NCI-H1105 treated with DMSO at 0.1 percent for 48 hours (cell line): ENCODE data around the gene SLC45A2.
"Not testable (repeated sequence)": the region's sequence is repeated elsewhere in the genome, so short reads cannot be mapped to it uniquely, and the experiment has no call there.

Experiments used
- DNase-seq: peaks from one replicate; lab custom pipeline; 2025; lab: John Stamatoyannopoulos, UW

Gene SLC45A2

GRCh38 chr5:33921002-33921401 lies 63.5 kb downstream of the SLC45A2 start:
- DNase-seq: no peak

DNA sequence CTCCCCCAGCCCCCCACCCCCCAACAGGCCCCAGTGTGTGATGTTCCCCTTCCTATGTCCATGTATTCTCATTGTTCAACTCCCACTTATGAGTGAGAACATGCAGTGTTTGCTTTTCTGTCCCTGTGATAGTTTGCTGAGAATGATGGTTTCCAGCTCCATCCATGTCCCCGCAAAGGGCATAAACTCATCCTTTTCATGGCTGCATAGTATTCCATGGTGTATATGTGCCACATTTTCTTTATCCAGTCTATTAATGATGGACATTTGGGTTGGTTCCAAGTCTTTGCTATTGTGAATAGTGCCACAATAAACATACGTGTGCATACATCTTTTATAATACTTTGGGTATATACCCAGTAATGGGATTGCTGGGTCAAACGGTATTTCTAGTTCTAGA lies 69.6 kb downstream of the SLC45A2 start:
- DNase-seq: not testable (repeated sequence)

GRCh38 chr5:33906248-33906647 lies 78.2 kb downstream of the SLC45A2 start:
- DNase-seq: not testable (repeated sequence)

DNA sequence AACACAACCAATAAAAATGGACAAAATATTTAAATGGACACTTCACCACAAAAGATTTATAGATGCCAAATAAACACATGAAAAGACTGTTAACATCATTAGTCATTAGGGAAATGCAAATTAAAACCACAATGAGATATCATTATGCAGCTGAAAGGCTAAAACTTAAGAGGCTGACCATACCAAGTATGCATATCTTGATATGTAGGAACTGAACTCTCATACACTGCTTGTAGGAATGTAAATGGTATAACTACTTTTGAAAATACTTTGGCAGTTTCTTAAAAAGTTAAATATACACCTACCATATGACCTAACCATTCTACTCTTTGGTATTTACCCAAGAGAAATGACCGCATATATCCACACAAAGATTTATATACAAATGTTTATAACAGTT lies 79.1 kb downstream of the SLC45A2 start:
- DNase-seq: no peak

GRCh38 chr5:33903118-33903517 lies 81.4 kb downstream of the SLC45A2 start:
- DNase-seq: no peak

GRCh38 chr5:33901156-33901555 lies 83.3 kb downstream of the SLC45A2 start:
- no peak for DNase-seq
